NCI-H1694 treated with DMSO at 0.1 percent for 48 hours (cell line): ENCODE data around the gene SIRT5.

Experiments
- DNase-seq: peaks from one replicate; lab custom pipeline; 2025; lab: John Stamatoyannopoulos, UW

Gene SIRT5

GRCh38 chr6:13635948-13636658 lies 61.7 kb downstream of the SIRT5 start:
- DNase-seq = no peak

DNA sequence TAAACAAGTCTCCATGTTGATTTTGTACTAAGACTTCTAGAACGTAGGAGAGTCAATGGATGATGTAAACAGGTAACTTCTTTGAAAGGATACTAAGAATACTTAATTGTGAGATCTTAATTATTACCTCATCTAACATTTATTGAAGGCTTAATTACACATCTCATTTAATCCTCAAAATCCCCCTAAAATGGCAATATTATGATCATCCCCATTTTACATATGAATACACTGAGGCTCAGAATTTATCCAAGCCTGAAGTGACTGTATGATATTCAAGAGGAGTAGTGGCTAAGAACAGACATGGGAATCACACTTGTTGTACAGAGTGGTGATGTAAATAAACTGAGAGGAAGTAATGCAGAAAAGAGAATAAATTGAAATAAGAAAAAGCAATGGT lies 63.6 kb downstream of the SIRT5 start:
- no peak for DNase-seq

GRCh38 chr6:13638626-13639025 lies 64.2 kb downstream of the SIRT5 start:
- DNase-seq = no peak

- DNase-seq = no peak
Observed at GRCh38 chr6:13641315-13641714, 66.9 kb downstream of the SIRT5 start.

DNA sequence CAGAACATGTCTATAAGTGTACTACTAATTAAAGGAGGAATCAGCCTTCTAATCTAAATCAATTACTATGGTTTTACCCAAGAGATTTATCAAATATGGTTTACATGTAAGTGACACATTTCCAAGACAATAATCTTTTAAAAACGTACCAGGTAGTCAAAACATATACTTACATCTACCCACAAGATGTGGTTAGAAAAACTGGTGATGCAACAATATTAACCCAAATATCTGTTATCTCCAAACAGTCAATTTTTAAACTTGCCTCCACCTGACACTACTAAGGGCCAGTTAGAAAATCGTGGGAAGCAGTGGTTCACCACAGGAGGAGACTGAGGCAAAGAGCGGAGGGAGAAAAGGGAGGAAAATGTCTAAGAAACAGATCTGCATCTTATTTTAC lies 68.7 kb downstream of the SIRT5 start:
- no peak for DNase-seq

GRCh38 chr6:13648850-13649249 lies 74.4 kb downstream of the SIRT5 start:
- DNase-seq = no peak

GRCh38 chr6:13649393-13649792 lies 75.0 kb downstream of the SIRT5 start:
- no peak for DNase-seq

GRCh38 chr6:13653296-13653695 lies 78.9 kb downstream of the SIRT5 start:
- no peak for DNase-seq

DNA sequence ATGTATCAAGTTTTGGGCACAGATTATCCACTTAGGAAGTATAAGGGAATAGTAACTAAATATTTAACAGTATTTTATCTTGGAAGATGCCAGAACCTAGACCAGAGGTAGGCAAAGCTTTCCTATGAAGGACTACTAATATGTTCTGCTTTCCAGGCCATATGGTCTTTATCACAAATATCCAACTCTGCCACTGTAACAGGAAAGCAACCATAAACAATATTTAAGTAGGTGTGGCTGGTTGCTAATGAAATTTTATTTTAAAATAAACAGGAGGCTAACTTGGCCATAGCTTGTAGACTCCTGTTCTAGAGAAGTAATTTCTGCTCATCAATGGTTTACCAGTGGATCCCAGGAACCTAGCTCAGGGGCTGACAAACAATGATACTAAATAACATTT lies 80.1 kb downstream of the SIRT5 start:
- DNase-seq = peak; percentile 10

DNA sequence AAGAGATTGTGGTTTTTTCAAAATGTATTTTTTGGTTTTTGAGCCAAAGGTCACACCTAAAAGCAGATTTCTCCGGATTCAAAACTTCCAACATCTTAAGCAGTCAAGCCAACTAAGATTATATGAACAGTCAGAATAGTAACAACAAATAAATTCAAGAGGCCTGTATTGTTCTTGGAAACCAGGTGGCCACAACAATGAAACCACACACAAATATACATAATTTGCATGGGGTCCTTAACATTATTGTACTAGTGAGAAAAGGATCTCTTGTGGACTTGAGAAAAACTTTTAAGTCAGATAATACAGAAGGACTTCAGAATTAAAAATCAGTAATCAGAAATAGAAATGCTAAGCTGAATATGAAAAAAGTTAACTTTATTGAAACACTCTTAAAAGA lies 81.3 kb downstream of the SIRT5 start:
- no peak for DNase-seq

DNA sequence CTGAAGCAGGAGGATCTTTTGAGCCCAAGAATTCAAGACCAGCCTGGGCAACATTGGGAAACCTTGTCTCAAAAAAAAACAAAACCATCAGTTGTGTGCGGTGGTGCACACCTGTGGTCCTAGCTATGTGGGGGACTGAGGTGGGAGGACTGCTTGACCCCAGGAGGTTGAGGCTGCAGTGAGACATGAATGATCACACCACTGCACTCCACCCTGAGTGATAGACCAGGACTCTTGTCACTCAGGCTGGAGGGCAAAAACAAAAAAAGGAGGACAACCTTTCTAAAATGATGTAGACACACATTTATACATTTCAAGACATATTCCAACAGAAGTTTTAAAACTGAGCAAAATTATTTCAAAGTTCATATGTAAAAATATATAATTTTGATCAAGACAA lies 85.9 kb downstream of the SIRT5 start:
- DNase-seq = no peak

DNA sequence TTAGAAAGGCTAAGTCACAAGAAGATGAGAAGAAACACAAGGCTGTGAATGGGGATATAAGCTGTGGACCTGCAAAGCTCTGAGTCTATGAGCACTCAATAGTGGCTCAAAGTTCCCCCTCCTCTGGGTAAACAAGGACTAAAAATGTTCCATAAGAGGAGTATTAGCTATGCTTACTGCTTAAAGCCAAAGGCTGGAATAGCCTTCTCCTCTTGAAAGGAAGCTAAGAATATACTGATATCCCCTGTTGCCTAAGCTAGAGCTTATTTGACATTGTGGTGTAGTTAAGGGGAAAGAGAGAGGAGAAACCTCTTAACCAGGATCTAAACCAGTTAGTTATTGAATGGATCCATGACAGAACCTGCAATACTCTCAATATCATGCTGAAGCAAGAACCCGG lies 86.5 kb downstream of the SIRT5 start:
- DNase-seq = no peak

GRCh38 chr6:13661647-13662046 lies 87.2 kb downstream of the SIRT5 start:
- DNase-seq = no peak

DNA sequence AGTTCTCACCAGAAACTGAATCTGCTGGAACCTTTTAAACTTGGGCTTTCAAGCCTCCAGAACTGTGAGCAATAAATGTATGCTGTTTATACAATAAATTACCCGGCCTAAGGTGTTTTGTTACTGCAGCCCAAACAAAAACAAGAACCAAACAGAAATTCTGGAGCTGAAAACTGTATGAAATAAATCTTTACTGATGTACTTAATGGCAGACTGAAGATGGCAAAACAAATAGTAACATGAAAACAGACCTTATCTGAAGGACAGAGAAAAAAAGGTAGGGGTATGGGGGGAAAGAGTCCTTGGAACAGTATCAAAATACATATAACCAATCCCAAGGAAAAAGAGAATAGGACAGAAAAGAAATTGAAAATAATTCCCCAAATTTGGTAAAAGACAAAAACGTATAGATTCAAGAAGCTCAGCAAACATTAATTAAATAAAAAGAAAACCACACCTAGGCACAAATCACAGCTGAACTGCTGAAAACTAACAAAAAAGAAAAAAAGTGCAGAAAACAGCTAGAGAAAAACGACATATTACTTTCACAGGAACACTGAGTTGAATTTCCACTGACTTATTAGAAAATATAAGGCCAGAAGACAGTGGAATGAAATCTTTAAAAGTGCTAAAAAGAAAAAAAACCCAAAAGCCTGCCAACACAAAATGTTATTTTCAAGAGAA lies 88.4 kb downstream of the SIRT5 start:
- no peak for DNase-seq

- DNase-seq = no peak
Observed at GRCh38 chr6:13663986-13664385, 89.6 kb downstream of the SIRT5 start.
